ENCODE data around the gene MEOX2.

DNA sequence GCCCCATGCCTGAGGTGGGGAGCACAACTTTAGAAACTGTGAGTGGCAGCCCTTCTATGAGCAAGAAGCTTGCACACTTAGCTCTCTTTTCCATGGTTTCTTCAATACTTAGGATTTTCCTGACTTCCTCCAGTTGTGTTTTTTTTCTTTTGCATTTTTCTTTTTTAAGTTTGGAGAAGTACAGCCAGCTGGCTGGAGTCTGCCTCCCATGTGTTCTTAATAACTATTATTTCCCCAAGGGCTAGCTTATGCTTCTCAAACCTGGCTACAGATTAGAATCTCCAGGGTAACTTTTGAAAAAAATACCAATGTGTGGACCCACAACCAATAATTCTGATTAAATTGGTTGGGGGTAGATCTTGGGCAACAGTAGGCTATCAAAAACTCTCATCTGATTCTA lies 37.4 kb upstream of the MEOX2 start:
- TF ChIP-seq, protein P1, sequence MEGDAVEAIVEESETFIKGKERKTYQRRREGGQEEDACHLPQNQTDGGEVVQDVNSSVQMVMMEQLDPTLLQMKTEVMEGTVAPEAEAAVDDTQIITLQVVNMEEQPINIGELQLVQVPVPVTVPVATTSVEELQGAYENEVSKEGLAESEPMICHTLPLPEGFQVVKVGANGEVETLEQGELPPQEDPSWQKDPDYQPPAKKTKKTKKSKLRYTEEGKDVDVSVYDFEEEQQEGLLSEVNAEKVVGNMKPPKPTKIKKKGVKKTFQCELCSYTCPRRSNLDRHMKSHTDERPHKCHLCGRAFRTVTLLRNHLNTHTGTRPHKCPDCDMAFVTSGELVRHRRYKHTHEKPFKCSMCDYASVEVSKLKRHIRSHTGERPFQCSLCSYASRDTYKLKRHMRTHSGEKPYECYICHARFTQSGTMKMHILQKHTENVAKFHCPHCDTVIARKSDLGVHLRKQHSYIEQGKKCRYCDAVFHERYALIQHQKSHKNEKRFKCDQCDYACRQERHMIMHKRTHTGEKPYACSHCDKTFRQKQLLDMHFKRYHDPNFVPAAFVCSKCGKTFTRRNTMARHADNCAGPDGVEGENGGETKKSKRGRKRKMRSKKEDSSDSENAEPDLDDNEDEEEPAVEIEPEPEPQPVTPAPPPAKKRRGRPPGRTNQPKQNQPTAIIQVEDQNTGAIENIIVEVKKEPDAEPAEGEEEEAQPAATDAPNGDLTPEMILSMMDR (IDR thresholded peaks at IDR 0.05; ENCODE audit: low read length) = no peak
- no peak for TF ChIP-seq EZH2 (optimal IDR thresholded peaks at IDR 0.05; ENCODE audit: low read depth, low read length)
- no peak for TF ChIP-seq EZH2phosphoT487 (IDR thresholded peaks at IDR 0.05; ENCODE audit: low read length)

Measured in MM.1S (cell line).